ENCODE results near the gene ROBO2.

The ROBO2 gene

DNA sequence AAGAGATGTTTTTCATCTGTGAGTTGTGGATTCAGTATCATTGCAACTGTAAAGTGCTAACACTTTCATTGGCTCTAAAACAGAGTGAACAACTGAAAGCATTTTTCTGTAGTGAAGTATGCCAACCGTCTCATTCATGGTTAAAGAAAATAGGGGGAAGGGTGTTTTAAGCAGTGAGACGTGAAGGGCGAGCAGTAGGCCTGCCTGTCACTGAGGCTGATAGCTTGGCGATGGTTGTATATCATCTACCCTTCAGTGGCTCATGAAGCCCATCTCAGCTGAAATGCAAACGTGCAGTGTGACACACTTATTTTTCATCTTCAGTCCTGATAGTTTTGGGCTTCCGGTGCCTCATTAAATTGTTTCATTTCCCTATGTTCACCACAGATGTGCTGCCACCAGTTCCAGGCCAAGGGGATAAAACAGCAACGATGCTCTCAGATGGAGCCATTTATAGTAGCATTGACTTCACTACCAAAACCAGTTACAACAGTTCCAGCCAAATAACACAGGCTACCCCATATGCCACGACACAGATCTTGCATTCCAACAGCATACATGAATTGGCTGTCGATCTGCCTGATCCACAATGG is 562.0 kb downstream of the ROBO2 start:
- DNase-seq: no peak

DNA sequence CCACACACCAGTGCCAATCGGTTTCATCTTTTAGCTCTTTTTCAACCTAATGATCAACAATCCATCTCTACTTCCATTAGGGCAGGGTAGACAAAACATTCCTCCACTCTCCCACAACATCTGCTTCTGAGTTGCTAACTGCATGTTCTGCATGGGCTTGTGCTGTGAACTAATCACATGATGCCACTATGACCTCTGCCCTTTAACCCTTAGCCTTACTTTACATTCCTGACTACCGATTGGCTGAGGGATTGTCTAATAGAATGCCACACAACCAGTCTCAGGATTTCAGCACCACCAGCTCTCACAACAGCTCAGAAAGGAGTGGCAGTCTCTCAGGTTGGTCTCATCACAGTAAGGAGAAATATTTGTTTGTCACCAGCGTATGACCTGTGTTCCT is 562.8 kb downstream of the ROBO2 start:
- DNase-seq: no peak

DNA sequence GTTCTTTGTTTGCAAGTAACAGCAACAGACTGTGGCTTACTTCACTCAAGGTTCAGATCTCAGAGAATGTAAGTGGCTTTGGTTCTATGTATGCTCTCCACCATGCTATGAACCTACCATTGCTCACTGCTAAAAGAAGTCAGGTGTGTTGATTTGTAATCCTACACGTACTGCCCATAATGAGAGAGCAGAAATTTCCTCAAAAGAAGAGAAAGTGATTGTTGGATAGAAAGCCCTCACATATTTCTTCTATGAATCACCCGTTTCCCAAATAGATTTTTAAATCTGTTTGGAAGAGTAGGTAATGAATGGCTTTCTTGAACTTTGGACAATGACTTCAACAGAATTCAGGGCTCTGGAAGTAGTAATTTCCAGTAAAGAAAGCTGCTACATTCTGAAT is 565.4 kb downstream of the ROBO2 start:
- no peak for DNase-seq

DNA sequence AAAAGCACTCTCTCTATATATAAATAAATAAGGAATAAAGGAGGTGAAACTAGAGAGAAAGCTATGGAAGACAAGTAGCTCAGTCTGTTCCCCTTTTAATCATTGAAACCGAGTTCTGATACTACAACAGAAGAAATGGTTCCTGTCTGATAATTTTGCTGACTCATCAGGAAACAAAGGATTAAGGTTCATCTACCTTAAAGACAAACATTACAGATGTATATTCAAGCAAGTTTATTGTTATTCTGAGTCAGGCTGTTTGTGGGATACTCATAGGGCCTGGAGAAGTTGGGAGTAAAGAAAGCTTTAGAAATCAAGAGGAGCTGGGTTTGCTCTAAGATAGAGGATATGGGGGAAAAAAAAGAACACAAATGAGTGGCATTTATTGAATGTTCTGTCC is 566.0 kb downstream of the ROBO2 start:
- no peak for DNase-seq

DNA sequence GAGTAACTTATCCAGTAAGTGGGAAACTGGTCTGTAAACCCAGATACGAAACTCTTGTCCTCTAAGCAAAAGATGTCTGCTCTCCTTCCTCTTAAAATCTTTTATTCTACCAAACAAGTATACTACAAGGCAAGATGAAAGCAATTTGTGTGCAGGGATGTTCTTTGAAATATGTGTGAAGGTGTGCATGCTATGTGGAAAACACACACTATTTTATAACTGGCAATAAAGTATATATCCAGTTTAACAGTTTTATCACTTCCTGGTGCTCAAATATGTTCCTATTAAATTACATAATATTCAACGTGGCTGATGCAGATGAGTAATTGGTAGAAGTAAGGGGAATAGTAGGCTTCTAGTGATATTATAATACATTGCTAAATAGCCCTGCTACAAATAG is 566.5 kb downstream of the ROBO2 start:
- DNase-seq: no peak

DNA sequence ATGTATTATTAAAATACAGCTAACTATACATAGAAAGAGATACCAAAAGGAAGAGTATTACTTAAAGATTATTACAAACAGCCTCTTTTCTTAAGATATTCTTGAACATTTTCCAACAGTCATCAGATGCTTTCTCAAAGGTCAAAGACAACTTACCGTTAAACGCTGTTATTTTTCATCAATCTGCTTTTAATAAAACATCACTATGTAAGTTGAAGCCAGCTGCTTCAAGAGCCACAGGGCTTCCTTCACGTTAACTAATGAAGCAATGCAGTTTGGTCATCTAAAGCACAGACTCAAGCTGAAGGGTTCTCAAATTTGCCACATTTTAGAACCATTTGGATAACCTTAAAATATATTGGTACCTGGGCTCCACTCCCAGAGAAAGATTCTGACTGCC is 578.8 kb downstream of the ROBO2 start:
- DNase-seq: no peak

DNA sequence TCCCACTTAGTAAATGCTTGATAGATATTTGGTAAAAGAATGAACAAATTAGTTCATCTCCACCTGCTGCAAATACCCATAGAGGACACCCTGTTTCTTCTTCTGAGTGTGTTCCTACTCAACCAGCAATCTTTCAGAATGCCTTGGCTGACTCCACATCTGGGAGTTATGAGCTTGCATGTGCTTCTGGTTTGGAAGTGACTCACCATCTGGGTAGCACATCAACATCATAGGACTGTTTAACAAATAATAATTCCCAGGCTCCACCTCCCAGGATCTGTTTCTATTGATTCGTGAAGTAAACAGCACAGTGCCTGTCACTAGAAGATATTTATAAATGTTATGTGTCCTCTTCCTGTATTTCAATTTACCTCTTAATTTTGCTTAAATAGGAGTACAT is 580.1 kb downstream of the ROBO2 start:
- DNase-seq: no peak

DNA sequence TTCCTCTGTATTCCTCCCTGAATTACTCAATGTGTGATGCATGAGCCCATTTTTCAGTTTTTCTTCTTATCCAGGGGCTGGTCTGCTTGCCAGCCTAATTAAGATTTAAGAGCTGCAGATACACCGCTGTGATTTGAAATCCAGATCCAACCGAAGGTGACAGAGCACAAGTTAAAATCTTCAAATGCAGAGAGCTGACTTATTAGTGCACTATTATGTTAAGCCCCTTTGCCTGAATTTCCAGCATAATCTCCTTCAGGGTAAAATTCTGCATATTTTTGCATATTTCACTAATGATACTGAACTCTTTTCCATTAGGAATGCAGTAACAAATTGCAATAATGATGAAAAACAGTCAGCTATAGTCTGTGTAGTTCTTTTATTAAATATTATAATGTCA is 583.6 kb downstream of the ROBO2 start:
- no peak for DNase-seq

DNA sequence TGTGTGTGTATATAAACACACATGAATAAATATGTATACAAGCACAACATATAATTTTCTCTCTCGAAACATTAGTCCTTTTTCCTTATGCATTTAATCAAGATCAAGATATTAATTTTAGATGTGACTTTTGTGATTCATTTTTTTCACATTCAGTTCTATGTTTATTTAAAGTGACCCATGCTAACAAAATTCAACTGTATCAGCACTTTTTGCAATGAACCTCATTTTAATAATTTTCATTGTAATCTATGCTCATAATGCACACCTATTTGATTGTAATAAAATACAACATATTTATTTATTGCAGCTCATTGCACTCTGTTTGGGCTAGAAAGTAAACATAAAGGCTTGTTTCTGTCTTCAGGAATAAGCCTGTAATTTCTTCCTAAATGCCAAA is 586.3 kb downstream of the ROBO2 start:
- no peak for DNase-seq

DNA sequence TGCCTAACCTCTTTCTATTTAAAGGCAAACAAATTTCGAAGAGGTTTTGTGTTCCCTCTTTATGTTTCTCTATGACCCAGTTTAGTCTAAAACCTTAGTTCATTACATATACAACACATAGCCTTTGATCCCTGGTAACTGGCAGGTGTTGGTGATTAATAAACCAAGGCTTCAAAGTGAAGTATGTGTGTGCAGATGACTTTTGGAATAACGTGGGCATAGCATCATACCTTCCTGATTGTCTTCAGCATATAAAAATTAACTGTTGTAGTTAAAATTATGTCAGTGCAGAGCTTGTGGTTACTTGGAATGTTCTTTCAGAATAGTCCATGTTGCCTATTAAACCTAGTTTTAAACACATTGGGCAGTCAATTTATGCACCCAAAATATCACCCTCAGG is 608.3 kb downstream of the ROBO2 start:
- no peak for DNase-seq

DNA sequence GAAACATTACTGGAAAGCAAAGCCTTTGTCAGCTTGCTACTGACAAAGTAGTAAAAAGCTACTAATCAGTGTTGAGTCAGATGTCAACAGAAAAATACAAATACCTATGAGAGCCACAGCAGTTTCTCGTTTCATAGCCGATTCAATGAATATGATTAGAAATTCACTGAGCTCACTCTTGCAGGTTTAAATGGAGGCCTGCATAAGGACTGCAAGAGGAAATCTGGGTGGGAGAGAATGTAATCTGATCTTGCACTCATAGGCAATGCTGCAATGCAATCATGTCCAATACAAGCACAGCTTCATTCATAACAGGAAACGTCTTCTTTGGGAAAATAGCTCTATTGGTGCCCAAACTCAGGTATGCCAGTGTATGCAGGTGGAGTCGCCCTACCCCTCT is 608.8 kb downstream of the ROBO2 start:
- DNase-seq: no peak

DNA sequence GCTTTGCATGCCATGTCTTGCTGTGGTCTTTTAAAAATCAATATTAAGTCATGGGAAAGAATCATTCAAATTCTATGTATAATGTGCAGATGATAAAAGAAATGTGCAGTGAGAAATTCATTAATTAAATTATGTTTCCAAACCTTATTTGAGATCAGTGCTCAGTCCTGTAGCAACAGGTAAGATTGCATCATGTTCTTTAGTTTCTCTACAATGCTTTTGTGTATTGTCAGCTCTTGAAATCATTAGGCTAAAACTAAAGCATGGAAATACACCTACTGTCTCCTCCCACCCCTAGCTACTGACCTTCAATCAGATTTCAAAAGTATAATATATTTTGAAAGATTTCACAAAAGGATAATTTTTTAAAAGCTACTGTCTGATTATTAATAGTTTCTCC is 612.7 kb downstream of the ROBO2 start:
- no peak for DNase-seq

DNA sequence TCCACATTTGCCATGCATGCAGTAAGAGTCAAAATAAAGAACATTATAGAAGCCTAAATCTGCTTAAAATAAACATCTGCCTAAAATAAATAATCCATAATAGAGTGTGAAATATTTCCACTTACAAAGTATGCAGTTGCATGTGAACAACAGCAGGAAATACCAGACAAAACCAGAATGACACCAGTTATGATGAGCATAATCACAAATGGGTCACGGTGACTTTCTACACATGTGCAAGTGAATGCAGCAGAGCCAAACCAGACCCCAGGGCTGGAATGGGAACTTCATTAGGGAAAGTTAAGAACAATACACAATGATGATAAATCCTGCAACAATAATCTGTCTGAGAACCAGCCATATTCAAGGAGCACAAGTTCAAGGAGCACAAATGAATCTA is 615.5 kb downstream of the ROBO2 start:
- DNase-seq: no peak

DNA sequence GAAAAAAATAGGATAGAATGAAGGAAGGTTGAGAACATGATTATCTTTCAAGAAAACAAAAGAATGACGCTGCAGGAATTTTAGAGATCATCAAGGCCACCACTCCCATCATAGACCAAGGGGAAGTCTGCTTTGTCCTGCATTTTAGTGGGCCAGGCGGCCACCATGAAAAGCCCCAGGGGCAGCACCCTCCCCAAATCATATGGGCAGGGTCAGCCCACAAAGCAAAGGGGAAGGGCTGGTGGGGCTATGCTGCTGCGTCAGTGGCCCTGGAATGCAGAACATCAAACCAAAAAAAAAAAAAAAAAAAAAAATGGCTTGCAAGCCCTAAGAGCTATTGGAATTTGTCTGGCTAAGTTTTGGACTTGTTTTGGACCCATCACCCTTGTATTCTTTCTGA is 620.8 kb downstream of the ROBO2 start:
- no peak for DNase-seq

DNA sequence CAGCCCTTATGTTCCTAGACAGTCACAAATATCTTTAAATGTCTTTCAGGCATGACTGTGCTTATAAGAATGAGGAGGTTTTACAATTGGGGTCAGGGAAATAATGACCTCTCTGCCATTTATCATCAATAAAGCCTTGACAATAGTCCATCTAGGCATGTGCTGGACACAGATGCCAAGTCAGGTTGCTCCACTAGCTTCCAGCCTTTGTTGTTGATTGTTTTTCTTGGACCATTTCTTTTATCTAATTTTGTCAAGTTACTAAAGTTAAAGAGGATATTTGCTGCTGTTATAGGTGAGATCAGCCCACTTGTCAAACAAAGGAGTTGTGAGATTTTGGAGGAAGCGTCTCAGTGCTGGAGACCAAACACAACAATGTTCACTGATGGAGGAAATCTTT is 628.0 kb downstream of the ROBO2 start:
- no peak for DNase-seq

DNA sequence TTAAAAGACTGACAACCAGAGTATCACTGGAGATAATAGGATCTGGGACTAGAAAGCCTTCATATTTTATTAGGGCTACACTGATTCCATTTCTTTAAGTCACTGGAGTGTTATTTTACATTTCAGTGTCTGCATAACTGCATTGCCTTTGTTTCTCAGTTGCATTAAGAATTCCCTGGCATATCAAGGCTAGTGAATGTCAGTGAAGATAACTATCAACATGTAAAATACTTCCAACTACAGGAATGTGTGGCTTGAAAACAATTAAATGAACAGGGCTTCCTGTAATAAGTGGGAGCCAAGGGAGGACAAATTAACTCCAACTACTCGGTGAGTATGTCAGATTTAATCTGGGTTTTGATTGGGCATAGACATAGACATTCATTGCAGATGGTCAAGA is 628.5 kb downstream of the ROBO2 start:
- DNase-seq: no peak

DNA sequence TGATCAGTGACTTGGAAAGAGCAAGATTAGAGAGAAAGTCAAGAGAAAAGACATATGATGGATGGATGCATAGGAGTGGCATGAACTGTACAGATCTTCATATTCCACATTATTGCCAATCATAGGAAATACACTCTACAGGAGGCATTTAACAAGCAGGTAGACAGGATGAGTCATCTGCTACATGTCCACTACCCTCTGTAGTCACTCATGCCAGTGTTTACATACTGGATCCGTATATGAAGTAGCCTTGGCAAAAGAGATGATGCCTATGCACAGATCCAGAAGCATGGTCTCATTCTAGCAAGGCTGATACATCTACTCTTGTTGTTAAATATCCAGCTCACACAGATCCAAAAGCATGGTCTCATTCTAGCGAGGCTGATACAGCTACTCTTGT is 632.1 kb downstream of the ROBO2 start:
- no peak for DNase-seq

DNA sequence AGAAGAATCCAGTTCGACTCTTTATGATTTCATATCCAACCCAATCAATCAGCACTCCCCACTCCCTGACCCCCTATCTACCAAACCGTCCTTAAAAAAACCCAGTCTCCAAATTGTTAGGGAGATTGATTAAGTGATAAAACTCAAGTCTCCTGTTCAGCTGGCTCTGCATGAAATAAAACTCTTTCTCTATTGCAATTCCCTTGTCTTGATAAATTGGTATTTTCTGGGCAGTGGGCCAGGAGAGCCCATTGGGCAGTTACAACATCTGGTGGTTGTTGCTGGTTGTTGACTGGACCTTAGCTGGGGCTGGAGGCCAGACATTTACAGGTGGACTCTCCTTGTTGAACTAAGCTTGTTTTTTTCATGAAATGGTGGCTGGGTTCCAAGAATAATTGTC is 642.3 kb downstream of the ROBO2 start:
- no peak for DNase-seq

DNA sequence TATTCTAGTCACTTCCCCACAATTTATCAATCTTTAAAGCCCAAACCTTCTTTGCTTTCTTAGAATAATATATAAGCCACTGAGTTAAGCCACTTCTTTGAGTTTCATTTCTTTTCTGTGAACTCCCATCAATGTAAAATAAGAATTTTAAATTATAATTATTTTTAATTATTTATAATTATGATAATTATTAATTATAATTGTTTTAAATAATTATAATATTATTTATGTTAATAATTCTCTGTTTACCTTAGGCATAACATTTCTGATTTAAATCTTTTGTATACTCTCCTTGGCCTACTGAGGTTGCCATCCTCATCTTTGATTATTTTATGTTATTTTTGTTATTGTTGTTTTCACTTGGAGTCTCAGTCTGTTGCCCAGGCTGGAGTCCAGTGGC is 644.2 kb downstream of the ROBO2 start:
- no peak for DNase-seq

DNA sequence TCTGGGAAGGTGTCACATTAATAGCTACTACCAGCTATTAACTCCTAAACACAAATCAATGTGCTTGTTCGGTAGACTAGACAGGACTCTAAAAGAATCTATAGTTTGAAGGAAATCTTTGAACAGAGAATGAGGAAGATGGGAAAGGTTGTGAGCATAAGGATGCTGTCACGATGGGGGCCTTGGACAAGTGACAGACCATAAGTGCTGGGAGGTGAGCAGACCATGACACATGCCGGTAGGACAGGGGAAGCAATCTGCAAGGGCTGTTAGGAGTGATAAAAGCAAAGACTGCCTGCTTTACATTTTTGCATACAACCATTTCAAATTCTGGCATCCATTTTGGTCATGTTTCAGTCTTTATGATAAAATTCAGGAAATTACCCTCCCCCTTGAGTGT is 645.8 kb downstream of the ROBO2 start:
- no peak for DNase-seq

DNA sequence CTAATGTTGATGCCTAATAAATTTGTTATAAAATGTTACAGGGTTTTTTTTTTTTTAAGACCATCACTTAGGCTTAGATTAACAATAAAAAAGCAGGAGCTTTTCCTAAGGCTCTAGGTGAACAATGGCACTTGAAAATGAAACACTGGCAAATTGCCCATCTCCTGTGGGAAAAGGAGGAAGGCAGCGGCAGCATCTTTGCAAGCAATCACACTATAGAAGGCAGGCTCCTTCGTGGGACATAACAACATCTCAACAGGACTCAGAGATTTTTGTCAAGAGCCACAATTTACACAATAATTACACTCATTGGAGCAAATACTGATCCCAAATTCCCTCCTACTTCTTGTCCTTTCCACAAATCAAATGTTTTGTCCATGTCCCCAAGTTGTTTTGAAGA is 646.7 kb downstream of the ROBO2 start:
- peak; percentile 24 to 82 (median 52) for DNase-seq

DNA sequence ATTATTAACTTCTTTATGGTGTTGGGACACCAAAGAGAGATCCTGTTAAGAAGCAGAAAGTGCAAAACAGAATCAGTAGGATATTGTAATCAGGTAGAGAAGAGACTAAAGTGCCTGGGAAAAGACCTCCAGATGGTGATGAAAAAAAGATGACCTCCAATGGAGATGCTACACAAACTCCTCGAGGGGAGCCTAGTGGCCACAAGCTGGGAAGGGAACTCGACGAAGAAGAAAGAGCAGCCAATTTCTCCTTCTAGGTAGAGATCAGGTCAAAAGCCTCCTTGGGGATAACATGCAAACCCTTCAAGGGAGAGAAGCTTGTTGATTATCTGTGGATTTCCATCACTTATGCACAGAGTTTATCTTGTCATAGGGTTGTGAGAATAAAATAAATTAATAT is 647.6 kb downstream of the ROBO2 start:
- DNase-seq: no peak

DNA sequence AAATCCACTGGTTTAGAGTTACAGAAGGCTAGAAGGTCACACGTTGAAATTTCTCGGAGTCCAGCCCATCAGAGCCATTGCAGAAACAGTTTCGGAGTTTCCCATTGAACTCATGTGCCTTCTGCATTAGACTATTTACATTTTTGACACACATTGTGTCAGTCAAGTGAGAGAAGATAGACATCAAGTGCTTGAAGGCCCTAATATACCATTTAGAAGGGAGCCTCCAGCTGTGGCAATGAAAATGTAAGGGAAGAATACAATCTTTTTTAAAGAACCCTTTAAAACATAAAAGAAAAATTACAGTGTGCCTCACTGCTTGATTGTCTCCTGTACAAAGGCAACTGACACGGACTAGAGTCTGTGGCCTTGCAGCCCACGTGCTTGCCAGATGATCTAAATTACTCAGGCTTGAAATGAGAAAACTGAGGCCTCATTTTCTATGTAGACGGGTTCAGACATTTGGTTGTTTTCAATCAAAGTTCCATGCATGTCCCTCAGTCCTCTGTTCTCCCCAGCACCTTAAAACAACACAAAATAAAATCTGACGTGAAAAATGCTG is 650.5 kb downstream of the ROBO2 start:
- DNase-seq: peak in 2 of 3 experiments; percentile 4 to 71

DNA sequence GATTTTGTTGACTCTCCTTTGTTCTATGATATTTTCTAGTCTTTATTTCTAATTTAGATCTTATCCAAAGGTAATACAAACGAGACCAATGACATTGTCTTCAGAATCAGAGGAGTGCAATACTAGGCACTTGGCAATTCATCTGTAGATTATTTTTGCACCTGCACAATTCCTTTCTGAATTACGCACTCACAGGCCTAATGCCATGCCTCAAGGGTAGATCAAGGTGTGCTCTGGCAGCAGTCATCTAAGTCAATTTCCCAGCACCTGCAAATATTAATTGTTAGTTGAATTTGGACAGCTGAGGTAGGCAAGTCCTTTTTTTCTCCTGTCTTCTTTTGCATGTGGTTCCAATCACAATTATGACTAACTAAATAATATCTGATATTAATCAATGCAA is 653.2 kb downstream of the ROBO2 start:
- DNase-seq: peak in 1 of 3 experiments; percentile 52

DNA sequence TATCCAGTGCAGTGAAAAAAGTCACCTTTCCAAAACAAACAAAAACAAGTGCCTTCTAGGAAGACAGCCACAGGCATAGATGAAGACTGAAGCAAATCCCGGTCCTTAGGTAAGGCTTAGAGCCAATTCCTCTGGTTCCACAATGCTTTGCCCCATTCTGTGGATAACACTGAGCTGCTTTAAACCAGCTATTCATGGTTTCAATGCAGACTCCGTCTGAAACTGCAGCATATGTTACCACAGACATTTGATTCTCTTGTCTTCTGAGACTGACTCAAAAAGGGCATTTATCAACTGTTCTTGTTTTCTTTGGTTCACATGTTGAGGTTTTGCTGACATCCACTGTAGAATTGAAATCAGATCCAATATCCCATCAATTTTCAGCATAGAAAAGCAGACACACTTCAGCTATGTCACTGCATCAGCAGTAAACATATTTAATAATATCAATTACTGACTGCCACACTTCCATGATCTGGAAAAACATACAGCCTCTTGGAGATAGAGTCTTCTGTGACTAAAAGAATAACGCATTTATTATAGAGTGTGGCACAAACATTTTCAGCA is 659.3 kb downstream of the ROBO2 start:
- DNase-seq: no peak

All from NCI-H1417 (cell line).